GM18861 (cell line): ENCODE data around the gene PLCH1.

Source experiments
- ATAC-seq: cut with Tn5 transposase; IDR thresholded peaks from one replicate; pipeline ENCODE4 v1.9.1; 2021; ENCODE audit not compliant: unreplicated experiment

The PLCH1 gene

GRCh38 chr3:155608228-155608920, 136.5 kb downstream of the PLCH1 start:
- no peak for ATAC-seq

- ATAC-seq, result no peak
Measured at GRCh38 chr3:155607761-155608160, 137.1 kb downstream of the PLCH1 start.

- no peak for ATAC-seq
Measured at GRCh38 chr3:155605571-155605970, 139.3 kb downstream of the PLCH1 start.

GRCh38 chr3:155604967-155605366, 139.9 kb downstream of the PLCH1 start:
- ATAC-seq, result no peak

- ATAC-seq, result no peak
Measured at GRCh38 chr3:155604126-155604525, 140.7 kb downstream of the PLCH1 start.

- ATAC-seq, result no peak
Measured at GRCh38 chr3:155603302-155603701, 141.6 kb downstream of the PLCH1 start.

GRCh38 chr3:155602307-155602706, 142.6 kb downstream of the PLCH1 start:
- ATAC-seq, result no peak

- ATAC-seq, result no peak
Measured at GRCh38 chr3:155598671-155599070, 146.2 kb downstream of the PLCH1 start.

- ATAC-seq, result no peak
Measured at GRCh38 chr3:155596615-155597014, 148.3 kb downstream of the PLCH1 start.

GRCh38 chr3:155595371-155595770, 149.5 kb downstream of the PLCH1 start:
- ATAC-seq, result no peak

GRCh38 chr3:155594526-155595187, 150.2 kb downstream of the PLCH1 start:
- ATAC-seq, result no peak

GRCh38 chr3:155587581-155587980, 157.3 kb downstream of the PLCH1 start:
- no peak for ATAC-seq

- ATAC-seq, result no peak
Measured at GRCh38 chr3:155585384-155585783, 159.5 kb downstream of the PLCH1 start.

GRCh38 chr3:155581579-155581978, 163.3 kb downstream of the PLCH1 start:
- no peak for ATAC-seq

GRCh38 chr3:155572085-155572484, 172.8 kb downstream of the PLCH1 start:
- no peak for ATAC-seq

GRCh38 chr3:155568295-155568694, 176.6 kb downstream of the PLCH1 start:
- ATAC-seq, result no peak

- no peak for ATAC-seq
Measured at GRCh38 chr3:155560594-155560993, 184.3 kb downstream of the PLCH1 start.

- no peak for ATAC-seq
Measured at GRCh38 chr3:155560135-155560534, 184.7 kb downstream of the PLCH1 start.

GRCh38 chr3:155556531-155556930, 188.3 kb downstream of the PLCH1 start:
- no peak for ATAC-seq

- no peak for ATAC-seq
Measured at GRCh38 chr3:155555479-155556060, 189.3 kb downstream of the PLCH1 start.

GRCh38 chr3:155554777-155555451, 190.0 kb downstream of the PLCH1 start:
- peak; percentile 80 for ATAC-seq

GRCh38 chr3:155553780-155554179, 191.1 kb downstream of the PLCH1 start:
- peak; percentile 32 for ATAC-seq
